ENCODE results near the gene EGFR.

GRCh38 chr7:54986716-54987115 is 32.1 kb upstream of the EGFR start:
- TF ChIP-seq REST (IDR thresholded peaks at IDR 0.05; ENCODE audit: low read depth, low read length) (no peak), CTCF (IDR thresholded peaks at IDR 0.05) (no peak), EP300 (IDR thresholded peaks at IDR 0.05; ENCODE audit: borderline replicate concordance in 1 of 2, low read depth in 1 of 2, low read length in 1 of 2) (no peak), SIN3A (IDR thresholded peaks at IDR 0.05; ENCODE audit: borderline replicate concordance, low read depth, low read length) (no peak), MXI1 (IDR thresholded peaks at IDR 0.05; ENCODE audit: low read depth, low read length) (no peak), EZH2phosphoT487 (IDR thresholded peaks at IDR 0.05; ENCODE audit: borderline replicate concordance, low read depth) (no peak), CHD2 (IDR thresholded peaks at IDR 0.05; ENCODE audit: low read length, partially characterized antibody) (no peak)

Measured in SK-N-SH (cell line).